HepG2 (cell line): ENCODE measurements around the gene SLC35A3. TPM values are rescaled to one million over a fixed set of nuclear protein-coding genes. Genes with fewer than 3 reads are reported as not detected.

Experiments used
- CENPX ChIP-seq: sonication (generic); formaldehyde crosslinking; IDR thresholded peaks from 2 replicates; pipeline ENCODE4 v1.9.0; 2021; ENCODE audit warnings: mild to moderate bottlenecking, missing genetic modification reagents, moderate library complexity
- CTCF ChIP-seq: sonication (generic); formaldehyde crosslinking; IDR thresholded peaks from 2 replicates; pipeline ENCODE4 v1.5.0; 2020; ENCODE audit warnings: mild to moderate bottlenecking, missing genetic modification reagents, moderate library complexity
- GPN1 ChIP-seq: sonication (generic); formaldehyde crosslinking; IDR thresholded peaks from 2 replicates; pipeline ENCODE4 v1.5.1; 2020; ENCODE audit warnings: missing genetic modification reagents, borderline replicate concordance
- HNRNPK ChIP-seq: fragments of 200-400 bp; formaldehyde crosslinking; IDR thresholded peaks from 2 replicates; pipeline ENCODE4 v1.6.1; 2018; ENCODE audit warnings: low read length, low read depth, moderate library complexity, mild to moderate bottlenecking; ENCODE audit not compliant: poor library complexity, severe bottlenecking
- IKZF4 ChIP-seq: sonication (generic); formaldehyde crosslinking; IDR thresholded peaks from 2 replicates; pipeline ENCODE4 v1.5.1; 2020; ENCODE audit warnings: borderline replicate concordance, mild to moderate bottlenecking, low read depth, missing genetic modification reagents; ENCODE audit errors: not compliant biosample characterization
- KDM2A ChIP-seq: sonication (generic); formaldehyde crosslinking; IDR thresholded peaks from 2 replicates; pipeline ENCODE4 v1.4.0; 2020; ENCODE audit warnings: low read depth, missing genetic modification reagents, borderline replicate concordance
- MAFK ChIP-seq, 2 experiments: IDR thresholded peaks in 1 of 2; conservative IDR thresholded peaks in 1 of 2; 2 replicates each; pipeline ENCODE4 v1.6.1; 2011; ENCODE audit warnings: improper control_type of control experiment in 2 of 2, low read length in 2 of 2
- MEIS2 ChIP-seq: sonication (generic); formaldehyde crosslinking; IDR thresholded peaks from 2 replicates; pipeline ENCODE4 v1.9.0; 2021; ENCODE audit warnings: mild to moderate bottlenecking, missing genetic modification reagents
- NONO ChIP-seq, 2 experiments: fragments of 450-650 bp in 1 of 2; sonication (generic) in 1 of 2; formaldehyde crosslinking in 1 of 2; IDR thresholded peaks in 1 of 2; conservative IDR thresholded peaks in 1 of 2; 2 replicates each; pipeline versions ENCODE4 v1.6.1 to v1.8.0; 2017 to 2022; ENCODE audit warnings: mild to moderate bottlenecking in 1 of 2, missing genetic modification reagents in 1 of 2, moderate library complexity in 1 of 2
- REL ChIP-seq: sonication (generic); formaldehyde crosslinking; conservative IDR thresholded peaks from 2 replicates; pipeline ENCODE4 v1.8.0; 2022; ENCODE audit warnings: mild to moderate bottlenecking, missing genetic modification reagents, moderate library complexity
- RXRB ChIP-seq: IDR thresholded peaks from 2 replicates; pipeline ENCODE4 v1.6.1; 2016; ENCODE audit warnings: borderline replicate concordance, missing genetic modification reagents, missing compliant biosample characterization
- SALL1 ChIP-seq: sonication (generic); formaldehyde crosslinking; IDR thresholded peaks from 2 replicates; pipeline ENCODE4 v1.8.0; 2022; ENCODE audit warnings: mild to moderate bottlenecking, missing genetic modification reagents
- SATB2 ChIP-seq: sonication (generic); formaldehyde crosslinking; IDR thresholded peaks from 2 replicates; pipeline ENCODE4 v1.5.0; 2020; ENCODE audit warnings: missing genetic modification reagents
- ZBTB49 ChIP-seq: sonication (generic); formaldehyde crosslinking; IDR thresholded peaks from 2 replicates; pipeline ENCODE4 v1.4.0; 2020; ENCODE audit warnings: missing genetic modification reagents, borderline replicate concordance
- ZHX1 ChIP-seq: sonication (generic); formaldehyde crosslinking; IDR thresholded peaks from 2 replicates; pipeline ENCODE4 v1.8.1; 2022; ENCODE audit warnings: low read depth, mild to moderate bottlenecking, missing genetic modification reagents
- ZNF256 ChIP-seq: sonication (generic); formaldehyde crosslinking; conservative IDR thresholded peaks from 2 replicates; pipeline ENCODE4 v1.4.0; 2020; ENCODE audit warnings: missing genetic modification reagents
- ZNF274 ChIP-seq: sonication (generic); formaldehyde crosslinking; IDR thresholded peaks from 2 replicates; pipeline ENCODE4 v1.5.1; 2020; ENCODE audit warnings: mild to moderate bottlenecking, missing genetic modification reagents
- ZNF282 ChIP-seq: fragments of 450-650 bp; IDR thresholded peaks from 2 replicates; pipeline ENCODE4 v1.6.1; 2018; ENCODE audit not compliant: partially characterized antibody
- ZNF543 ChIP-seq: sonication (generic); formaldehyde crosslinking; IDR thresholded peaks from 2 replicates; pipeline ENCODE4 v1.4.0; 2020; ENCODE audit warnings: mild to moderate bottlenecking, missing genetic modification reagents
- ZNF570 ChIP-seq: sonication (generic); formaldehyde crosslinking; IDR thresholded peaks from 2 replicates; pipeline ENCODE4 v1.4.0; 2020; ENCODE audit warnings: mild to moderate bottlenecking, missing genetic modification reagents, borderline replicate concordance
- ZNF720 ChIP-seq: sonication (generic); formaldehyde crosslinking; IDR thresholded peaks from 2 replicates; pipeline ENCODE4 v1.4.0; 2020; ENCODE audit warnings: missing genetic modification reagents
- ZNF775 ChIP-seq: sonication (generic); formaldehyde crosslinking; IDR thresholded peaks from 2 replicates; pipeline ENCODE4 v1.4.0; 2020; ENCODE audit warnings: missing genetic modification reagents, mild to moderate bottlenecking, moderate library complexity, borderline replicate concordance
- polyA plus RNA-seq, 8 experiments: library from polyadenylated mRNA; depleted of rRNA in 3 of 8; stranded (reverse) in 7 of 8; unstranded in 1 of 8; fragments of >200 nt; fragmentation: Illumina TruSeq in 4 of 8; extraction: Trizol in 4 of 8; gene quantifications; 2 replicates each; pipeline versions ENCODE4 v1.2.1 to v1.2.3, GENCODE V29; 2011 to 2016; ENCODE audit warnings: low read depth in 4 of 8, missing spikeins in 1 of 8, mixed read lengths in 1 of 8; ENCODE audit not compliant: insufficient read depth in 1 of 8
- total RNA-seq, 5 experiments: library from RNA; depleted of rRNA; stranded (reverse); fragments of >200 nt; fragmentation: Illumina TruSeq; extraction: Trizol; gene quantifications; 2 replicates each; pipeline ENCODE4 v1.2.3, GENCODE V29; 2016; ENCODE audit warnings: low read depth in 1 of 5

SLC35A3 gene
- total and polyA plus RNA-seq, 2 of the 13 experiments (the other 11 are each of a cell fraction or from before 2014, with no cell fraction given), result 11.2 to 24.9 TPM

GRCh38 chr1:99969729-99970621, at the start of gene SLC35A3 (continued):
- TF ChIP-seq ZNF282, result no peak
- TF ChIP-seq GPN1 (CRISPR knock-in tag), result no peak
- peak; percentile 97 for TF ChIP-seq ZNF256
- peak; percentile 82; the same call in 1 of the 2 replicates for TF ChIP-seq ZNF775 (CRISPR knock-in tag)
- peak; percentile 69; the same call in 1 of the 2 replicates for TF ChIP-seq SATB2
- peak; percentile 50 for TF ChIP-seq CTCF (CRISPR knock-in tag)
- no peak for TF ChIP-seq MAFK (conservative IDR thresholded peaks at IDR 0.05 in 1 of 2, IDR thresholded peaks at IDR 0.05 in 1 of 2; ENCODE audit: low read length in 2 of 2)
- peak; percentile 96 for TF ChIP-seq KDM2A (CRISPR knock-in tag)
- TF ChIP-seq CENPX (CRISPR knock-in tag), result no peak
- peak; percentile 90 for TF ChIP-seq IKZF4 (CRISPR knock-in tag)
- peak; percentile 86 for TF ChIP-seq HNRNPK
- TF ChIP-seq NONO (IDR thresholded peaks at IDR 0.05), result no peak
- peak; percentile 99 for TF ChIP-seq NONO (CRISPR knock-in tag; conservative IDR thresholded peaks at IDR 0.05)
- peak; percentile 95 for TF ChIP-seq ZNF274 (CRISPR knock-in tag)
- peak; percentile 92 for TF ChIP-seq ZBTB49 (CRISPR knock-in tag)
- peak; percentile 96 for TF ChIP-seq ZNF543 (CRISPR knock-in tag)
- peak; percentile 79 for TF ChIP-seq RXRB (CRISPR knock-in tag)
- TF ChIP-seq ZNF720, result peak; percentile 73; the same call in 1 of the 2 replicates
- TF ChIP-seq MEIS2 (CRISPR knock-in tag), result peak; percentile 93
- peak; percentile 91 for TF ChIP-seq ZHX1
- TF ChIP-seq ZNF570 (CRISPR knock-in tag), result 0 out of 2 replicates have a peak, but pooled peaks have one; percentile 40
- peak; percentile 96 for TF ChIP-seq SALL1 (CRISPR knock-in tag)
- peak; percentile 97 for TF ChIP-seq REL (CRISPR knock-in tag)
